CD4-positive, alpha-beta T cell treated with Interleukin-6 at 100 ng/mL for 8 hours (primary cell): ENCODE measurements around the gene LRRK1.

Source experiments
- DNase-seq: peaks from one replicate; pipeline ENCODE4 v3.0.0-alpha.2; 2020; ENCODE audit warnings: mixed read lengths, low spot score

LRRK1 gene

DNA sequence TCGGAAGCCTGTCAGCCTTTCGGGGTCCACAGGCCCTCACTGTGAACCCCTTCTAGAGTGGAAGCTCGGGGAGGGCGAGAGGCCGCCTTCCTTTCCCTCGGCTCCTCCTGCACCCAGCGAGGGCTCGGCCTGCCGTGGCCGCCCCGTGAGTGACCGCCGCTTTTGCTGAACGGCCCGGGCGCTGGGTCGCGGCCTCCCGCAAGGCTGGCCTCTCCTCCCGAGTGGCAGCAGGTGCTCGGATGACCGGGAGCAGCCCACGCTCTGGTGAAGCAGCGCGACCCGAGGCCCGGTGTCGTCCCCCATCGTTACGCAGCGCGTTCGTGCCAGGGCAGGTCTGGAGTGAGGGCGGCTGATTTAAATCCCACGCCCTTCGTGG lies 53.8 kb downstream of the LRRK1 start:
- no peak for DNase-seq

DNA sequence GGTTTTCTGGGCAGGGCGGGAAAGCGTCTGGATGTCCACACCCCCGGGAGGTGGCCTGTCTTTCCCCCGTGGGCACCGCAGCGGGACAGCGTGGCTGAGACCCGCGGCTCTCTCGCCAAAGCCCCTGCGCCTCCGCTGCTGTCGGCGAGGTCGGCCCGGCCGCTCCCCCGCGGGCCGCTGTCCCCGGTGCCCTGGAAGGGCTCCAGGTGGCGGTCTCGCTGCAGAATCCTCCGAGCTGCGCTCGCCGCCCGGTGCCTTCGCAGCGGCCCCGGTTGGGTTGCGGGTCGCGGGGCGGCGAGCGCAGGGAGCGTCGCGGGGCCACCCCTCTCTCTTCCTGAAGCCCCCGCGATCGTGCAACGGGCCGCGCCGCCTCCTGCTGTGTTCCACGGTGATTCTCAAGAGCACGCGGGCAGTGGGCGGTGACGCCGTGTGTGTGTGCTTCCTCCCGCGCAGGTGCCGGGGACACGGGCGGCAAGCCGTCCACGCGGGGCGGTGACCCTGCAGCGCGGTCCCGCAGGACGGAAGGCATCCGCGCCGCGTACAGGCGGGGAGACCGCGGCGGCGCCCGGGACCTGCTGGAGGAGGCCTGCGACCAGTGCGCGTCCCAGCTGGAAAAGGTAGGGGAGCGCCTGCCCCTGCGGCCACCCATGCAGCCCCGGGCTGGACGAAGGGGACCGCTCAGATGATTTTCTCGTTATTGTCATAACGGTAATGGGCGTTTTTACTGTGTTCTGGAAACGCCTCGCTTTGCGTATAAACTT lies 54.4 kb downstream of the LRRK1 start:
- no peak for DNase-seq

DNA sequence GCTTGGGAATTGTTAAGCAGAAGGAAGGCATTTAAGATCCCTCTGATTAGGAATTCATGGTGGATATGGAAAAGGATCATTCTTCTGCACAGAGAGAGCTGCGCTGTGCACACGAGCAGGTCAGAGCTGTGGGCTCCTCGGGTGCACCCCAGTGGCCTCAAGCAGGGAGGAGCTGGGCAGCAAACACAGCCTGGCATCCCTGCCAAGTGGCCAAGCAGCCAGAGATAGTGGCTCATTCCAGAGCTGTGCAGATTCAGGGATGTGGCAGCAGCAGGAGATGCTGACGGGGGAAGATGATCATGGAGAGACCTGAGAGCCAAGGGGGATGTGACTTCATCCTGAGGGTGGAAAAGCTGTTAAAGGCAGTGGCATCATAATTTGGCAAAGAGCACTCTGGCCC lies 55.9 kb downstream of the LRRK1 start:
- no peak for DNase-seq

DNA sequence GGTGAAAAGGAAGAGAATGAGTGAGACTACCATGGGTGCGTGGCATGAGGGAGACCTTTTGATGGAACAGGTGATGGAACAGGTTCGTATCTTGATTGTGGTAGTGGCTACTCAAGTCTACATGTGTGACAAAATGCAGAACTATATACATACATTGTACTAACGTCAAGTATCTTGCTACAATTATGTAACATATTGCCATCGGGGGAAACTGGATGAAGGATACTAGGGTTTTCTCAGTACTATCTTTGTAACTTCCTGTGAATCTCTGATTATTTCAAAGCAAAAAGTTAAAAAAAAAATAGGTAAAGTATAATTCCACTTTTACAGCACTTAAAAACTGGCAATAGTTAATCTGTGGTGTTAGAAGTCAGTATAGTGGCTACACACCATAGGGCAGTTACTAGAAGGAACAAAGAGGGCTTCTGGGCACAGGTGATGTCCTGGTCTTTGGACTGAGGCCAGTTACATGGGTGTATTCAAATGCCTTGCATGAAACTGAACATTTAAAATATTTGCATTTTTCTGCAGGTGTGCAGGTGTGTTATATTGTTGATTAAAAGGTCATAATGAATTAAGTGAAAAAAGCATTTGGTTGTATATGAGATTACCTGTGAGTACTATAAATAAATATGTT lies 61.4 kb downstream of the LRRK1 start:
- no peak for DNase-seq

DNA sequence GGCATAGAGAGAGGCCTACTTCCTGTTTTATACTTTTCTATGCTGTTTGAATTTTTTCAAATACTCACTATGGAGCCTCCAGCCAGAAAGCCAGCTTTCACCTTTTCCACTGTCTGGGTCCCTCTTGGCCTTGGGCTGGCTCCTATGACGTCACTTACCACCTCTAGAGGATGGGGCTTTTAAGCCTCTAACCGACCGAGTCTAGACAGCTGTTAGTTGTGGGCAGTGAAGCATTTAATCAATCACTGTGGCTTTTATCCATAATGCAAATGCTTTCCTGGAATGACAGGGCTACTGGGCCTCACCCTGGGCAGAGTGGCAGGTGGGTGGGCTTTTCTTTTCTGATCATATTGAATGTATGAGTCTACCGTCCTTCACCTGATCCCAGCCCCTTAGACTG lies 61.9 kb downstream of the LRRK1 start:
- no peak for DNase-seq

DNA sequence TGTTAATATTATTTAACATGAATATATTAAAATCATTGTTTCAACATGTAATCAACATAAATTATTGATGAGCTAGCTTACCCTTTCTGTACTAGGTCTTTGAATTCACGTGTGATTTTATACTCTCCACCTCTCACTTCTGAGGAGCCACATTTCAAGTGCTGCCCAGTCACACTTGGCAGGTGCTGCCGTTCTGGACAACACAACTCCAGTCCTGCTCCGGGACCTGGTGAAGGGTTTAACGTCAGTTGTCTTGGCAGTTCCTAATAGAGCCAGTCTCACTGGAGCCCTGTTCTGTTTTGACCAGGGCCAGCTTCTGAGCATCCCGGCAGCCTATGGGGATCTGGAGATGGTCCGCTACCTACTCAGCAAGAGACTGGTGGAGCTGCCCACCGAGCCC lies 64.1 kb downstream of the LRRK1 start:
- no peak for DNase-seq

DNA sequence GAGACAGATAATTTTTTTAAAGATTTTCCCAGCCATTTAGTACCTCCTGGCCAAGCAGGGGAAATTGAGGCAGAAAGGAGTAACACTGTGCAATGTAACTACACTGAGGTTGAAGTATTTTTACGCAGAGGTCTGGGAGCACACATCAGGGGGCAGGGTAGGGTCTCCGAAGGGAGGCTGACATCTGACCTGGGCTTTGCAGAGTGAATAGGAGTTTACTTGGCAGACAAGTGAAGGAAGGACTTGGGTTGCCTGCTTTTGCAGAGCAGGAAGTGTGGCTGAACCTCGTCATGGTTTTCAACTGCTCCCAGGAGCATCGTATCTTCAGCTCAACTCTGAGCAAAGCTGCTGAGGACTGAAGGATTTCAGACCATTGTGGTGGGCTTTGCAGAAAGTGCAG lies 66.2 kb downstream of the LRRK1 start:
- no peak for DNase-seq

DNA sequence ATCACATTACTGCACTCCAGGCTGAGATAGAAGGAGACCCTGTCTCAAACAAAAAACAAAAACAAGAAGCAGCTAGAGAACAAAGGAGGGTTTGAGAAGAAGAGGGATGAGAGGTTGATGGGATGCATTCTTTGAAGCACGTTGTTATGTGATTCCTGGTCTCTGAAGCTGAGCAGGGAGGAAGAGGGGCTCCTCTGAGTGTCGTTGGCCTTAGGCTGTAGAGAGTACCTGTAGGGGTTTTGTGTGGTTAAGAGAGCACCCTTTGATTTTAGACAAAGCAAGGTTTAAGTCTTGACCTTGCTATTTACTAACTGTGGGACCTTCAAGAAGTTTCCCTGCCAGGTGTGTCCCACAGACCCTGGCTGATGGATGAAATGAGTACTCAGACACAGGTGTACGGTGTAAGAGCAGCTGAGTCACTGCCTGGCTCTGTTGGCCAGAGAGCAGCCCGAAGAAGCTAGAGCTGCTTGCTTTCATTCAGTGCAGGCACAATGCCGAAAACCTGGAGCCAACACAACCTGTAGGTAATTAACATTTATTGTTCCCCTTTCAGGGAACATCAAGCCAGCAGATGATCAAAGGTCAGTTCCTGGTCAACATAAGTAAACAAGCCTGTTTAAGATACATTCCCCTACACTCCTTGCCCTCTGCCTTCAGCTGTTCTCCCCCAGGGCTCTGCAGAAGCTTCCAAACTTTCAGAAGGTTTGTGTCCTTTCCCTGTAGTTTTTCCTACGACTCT lies 67.2 kb downstream of the LRRK1 start:
- no peak for DNase-seq

DNA sequence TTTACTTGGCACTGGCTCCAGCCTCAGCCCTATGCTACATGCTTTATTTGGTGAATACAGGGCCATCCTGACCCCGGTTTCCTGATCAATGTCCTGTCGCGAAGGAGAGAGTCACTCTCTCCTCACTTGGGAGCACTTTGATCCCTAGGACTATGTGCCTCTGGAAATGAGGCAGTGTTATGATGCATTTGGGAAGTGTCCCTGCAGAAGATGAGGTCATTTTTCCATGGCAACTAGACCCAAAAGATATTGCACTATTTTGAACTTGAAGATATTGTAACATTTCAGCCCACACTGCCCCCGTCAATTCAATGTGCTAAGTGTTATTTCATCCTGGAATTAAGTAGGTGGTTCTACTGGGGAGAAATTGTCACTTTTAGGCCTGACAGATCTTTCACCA lies 68.0 kb downstream of the LRRK1 start:
- no peak for DNase-seq

DNA sequence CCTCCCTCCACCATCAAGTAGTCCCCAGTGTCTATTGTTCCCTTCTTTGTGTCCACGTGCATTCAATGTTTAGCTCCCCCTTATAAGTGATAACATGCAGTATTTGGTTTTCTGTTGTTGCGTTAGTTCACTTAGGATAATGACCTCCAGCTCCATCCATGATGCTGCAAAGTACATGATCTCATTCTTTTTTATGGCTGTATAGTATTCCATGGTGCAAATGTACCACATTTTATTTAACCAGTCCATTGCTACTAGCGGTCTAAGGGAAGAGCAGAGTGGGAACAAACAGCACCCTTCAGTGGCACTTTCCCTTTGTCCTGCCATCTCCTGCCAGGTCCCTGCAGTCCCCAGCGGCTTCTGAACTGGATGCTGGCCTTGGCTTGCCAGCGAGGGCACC lies 69.1 kb downstream of the LRRK1 start:
- DNase-seq, result no peak

DNA sequence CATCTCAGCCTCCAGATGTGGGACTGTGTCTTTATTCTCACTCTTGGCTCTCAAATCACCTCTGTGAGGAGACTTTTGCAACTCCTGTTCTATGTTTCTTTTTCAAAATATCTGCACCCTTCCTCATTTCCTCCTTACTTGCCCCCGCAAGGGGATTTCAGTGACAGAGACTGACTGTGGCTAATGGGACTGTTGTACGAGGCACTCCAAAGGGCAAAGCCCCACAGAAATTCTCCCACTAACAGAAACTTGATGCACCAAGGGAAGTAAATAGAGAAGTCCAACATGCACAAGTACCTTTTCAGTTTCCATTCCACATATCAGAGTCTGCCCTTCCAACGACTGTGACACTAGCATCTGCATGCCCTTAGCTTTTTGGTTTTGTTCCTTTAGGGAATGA lies 69.7 kb downstream of the LRRK1 start:
- no peak for DNase-seq

DNA sequence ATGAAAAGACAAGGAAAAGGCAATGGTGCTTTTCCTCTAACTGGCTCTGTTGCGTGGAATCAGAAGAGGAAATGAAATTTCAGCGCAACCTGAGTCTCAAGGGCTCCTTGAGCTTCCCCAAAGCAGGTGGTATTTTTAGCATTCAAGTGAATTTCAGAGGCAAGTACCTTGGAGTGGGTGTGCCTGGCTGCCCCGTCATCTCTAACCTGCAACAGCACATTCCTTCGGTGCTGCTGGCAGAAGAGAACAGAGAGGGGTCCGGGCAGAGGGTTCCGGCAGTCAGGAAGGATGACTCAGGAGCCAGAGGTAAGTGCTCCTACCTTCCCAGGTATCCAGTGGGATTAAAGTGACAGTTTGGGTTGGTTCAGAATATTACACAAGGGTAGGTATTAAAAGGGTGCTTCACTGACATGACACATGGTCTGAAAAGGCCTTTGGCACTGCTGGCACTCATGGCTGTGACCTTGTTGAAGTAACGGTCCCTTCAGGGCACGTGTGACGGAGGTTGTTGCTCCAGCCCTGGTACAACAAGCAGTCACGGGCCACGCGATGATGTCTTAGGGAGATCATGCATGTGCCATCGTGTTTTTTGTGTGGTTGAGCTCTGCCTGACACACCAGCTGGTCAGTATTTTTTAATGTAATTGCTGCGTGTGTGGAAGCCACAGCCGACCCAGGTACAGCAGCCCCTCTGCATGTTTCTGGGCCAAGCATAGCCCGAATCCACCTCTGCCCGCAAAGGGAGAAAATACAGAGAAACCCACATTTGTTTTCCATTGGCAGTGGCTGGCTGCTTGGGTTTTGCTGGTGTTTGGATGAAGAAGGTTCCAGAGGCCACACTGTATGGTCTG lies 75.7 kb downstream of the LRRK1 start:
- DNase-seq, result no peak

DNA sequence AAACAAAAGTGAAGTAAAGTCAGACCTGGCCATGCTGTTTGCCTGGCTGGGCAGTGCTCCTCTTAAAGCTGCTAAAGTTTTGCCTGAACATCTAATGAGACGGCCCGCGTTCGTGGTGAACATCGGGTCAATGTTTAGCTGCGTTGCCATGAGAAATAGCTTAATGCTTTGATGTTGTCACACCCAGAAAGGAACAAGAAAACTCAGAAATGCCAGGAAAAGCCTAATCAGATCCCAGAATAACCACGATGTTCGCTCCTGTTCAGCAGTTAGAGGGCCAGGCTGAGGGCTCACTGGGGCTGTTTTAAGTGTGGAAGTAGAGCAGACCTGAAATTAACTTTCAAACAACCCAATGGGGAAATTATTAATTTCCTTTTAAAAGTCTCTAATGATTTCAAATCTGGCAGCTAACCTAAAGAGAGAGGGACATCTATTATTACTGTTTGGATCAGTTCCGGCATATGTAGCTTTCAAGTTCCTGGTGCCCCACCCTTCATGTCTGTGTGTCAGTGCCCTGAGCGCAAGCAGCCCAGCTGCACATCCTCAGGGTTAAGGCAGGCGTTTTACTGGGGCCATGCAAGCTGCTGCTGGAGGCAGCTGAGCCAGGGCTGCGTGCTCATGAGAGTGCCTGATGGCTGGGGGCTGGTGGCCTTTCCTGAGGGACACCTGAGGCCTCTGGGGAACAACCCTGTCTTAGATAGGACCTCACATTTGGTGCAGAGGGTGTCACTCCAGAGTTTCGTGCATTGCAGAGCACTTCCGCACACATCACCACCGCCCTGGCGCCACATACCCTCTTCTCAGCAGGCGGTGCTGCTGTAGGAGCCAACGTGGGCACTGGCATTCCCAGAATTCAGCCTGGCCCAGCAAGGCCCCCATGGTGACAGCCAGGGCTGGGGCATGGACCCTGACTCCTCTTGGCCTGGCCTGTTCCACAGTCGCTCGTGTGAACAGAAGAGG lies 76.6 kb downstream of the LRRK1 start:
- no peak for DNase-seq

DNA sequence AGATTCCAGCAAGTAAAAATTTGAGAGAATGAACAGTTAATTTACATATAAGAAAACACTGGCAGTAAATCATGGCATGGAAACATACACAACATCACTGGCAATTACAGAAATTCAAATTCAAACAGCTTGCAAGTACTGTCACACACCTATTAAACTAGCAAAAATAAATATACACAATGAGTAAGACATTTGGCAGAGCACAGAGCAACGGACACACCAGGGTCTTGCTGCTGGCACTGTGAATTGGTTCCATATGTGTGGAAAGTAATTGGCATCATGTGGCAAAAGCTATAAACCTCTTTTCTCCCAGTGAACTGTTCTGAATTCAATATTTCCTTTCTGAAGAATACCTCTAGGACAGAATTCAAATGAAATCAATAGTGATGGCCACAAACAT lies 78.3 kb downstream of the LRRK1 start:
- no peak for DNase-seq

DNA sequence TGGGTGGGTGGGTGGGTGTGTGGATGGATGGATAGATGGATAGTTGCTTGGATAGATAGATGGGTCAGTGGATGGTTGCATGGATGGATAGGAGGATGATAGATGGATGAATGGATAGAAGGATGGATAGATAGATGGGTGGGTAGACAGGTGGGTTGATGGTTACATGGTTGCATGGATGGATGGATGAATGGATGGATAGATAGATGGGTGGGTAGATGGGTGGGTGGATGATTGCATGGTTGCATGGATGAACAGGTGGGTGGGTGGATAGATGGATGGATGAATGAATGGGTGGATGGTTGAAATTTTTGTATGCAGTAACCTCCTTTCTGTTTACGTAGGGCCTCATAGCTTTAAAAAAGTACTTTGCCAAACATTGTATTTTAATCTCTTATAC lies 79.5 kb downstream of the LRRK1 start:
- no peak for DNase-seq

DNA sequence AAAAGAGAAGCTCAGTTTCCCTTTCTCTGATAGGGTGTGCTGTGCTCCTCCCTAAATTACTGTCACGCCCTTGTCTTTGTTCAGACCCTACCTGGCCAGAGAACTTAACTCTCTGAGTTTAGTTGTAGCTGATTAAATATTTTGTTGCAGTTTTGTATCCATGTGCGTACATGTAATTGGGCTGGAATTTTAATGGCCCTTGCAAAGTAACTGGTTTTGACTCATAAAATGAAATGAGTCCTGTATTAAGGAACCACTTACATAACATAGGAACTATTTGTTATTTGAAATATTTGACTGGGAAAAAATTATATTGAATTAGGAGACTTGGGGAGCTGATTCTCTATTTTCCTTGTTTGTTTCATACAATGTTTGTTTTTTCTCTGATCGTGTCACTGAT lies 80.2 kb downstream of the LRRK1 start:
- DNase-seq, result no peak

DNA sequence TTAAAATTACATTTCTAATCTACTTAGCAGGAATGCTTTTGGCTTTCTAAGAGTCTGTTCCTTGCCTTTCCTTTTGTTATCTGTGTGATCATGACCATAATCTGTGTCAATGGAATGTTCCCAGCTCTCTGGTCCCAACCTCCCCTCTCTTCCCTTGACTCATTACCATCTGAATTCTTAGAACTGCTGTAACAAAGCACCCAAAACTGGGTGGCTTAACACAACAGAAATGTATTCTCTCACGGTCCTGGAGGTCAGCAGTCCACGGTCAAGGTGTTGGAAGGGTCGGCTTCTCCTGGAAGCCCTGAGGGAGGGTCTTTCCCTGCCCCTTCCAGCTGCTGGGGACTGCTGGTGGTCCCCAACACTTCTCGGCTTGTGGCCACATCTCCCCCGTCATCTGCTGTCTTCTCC lies 81.1 kb downstream of the LRRK1 start:
- no peak for DNase-seq

DNA sequence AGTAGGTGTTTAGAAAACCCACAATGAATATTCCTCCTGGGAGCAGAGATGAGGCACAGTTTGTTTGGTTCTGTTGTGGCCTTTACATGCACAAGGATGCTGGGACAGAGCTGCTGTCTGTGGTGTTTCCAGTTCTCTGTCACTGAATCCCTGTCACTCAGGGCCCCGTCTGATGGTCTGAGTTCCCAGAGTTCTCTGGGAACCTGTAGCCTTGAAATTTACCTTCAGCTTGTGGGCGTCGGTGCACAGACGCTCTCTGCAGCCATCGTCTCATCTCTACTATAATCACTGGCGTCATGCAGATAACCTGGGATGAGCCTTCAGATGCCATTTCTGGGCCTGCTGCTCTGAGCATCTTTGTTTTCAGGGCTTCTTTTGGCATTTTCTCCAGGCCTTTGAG lies 81.9 kb downstream of the LRRK1 start:
- no peak for DNase-seq

DNA sequence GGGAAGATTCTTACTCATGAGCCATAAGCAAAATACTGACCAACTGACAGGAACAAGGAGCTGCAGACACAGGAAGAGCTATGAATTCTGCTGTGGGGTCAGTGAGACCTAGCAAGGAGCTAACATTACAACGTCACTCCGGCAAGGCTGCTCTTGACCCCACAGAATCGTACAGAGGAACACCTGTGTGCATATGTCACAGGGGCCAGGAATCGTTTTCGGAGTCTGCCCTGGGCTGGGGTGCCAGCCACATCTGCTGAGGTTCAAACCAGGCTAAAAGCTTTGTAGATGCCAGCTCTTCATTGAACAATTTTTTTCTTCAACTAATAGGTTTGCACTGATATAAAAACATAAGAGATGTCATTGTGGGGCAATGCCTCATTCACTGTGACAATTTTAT lies 82.6 kb downstream of the LRRK1 start:
- DNase-seq, result no peak

DNA sequence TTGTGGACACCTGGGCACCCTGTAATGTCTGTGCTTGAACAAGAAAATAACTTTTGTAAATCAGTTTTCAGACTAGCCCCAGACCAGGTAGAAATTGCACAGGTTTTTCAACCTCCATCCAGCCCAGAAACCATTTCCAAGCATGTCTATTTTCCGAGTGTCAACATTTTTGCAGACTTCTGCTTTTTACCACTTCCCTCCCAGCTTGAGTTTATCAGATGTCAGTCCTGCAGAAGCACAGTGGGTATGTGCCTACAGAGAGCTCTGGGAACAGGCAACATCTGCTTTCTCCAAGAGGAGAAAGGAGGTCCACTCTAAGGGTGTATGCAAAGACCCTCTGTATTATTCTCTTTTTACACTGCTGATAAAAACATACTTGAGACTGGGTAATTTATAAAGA lies 83.9 kb downstream of the LRRK1 start:
- no peak for DNase-seq

DNA sequence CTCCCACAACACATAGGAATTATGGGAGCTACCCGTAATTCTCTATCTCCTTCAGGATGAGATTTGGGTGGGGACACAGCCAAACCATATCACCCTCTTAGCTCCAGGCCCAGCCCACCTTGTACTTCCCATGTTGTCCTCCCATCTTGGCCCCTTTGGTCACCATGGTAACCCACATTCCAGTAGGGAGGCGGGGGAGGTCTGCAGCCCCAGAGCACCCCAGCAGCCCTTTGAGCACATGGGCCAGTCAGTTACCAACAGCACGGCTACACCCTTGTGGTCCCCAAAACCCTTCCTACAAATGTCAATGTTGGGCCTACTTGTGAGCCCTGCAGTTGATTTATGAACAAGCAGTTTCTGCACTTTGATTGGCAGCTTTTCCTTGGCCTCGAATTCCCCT lies 84.5 kb downstream of the LRRK1 start:
- no peak for DNase-seq
